ENCODE results near the gene SIX4. TPM values are rescaled to one million over a fixed set of nuclear protein-coding genes. Genes with fewer than 3 reads are reported as not detected.

SIX4 gene
- total and polyA plus RNA-seq, 9 of the 15 experiments (the other 6 are each of a cell fraction or from before 2014, with no cell fraction given): 0.77 to 8.6 (median 5.6) TPM

DNA sequence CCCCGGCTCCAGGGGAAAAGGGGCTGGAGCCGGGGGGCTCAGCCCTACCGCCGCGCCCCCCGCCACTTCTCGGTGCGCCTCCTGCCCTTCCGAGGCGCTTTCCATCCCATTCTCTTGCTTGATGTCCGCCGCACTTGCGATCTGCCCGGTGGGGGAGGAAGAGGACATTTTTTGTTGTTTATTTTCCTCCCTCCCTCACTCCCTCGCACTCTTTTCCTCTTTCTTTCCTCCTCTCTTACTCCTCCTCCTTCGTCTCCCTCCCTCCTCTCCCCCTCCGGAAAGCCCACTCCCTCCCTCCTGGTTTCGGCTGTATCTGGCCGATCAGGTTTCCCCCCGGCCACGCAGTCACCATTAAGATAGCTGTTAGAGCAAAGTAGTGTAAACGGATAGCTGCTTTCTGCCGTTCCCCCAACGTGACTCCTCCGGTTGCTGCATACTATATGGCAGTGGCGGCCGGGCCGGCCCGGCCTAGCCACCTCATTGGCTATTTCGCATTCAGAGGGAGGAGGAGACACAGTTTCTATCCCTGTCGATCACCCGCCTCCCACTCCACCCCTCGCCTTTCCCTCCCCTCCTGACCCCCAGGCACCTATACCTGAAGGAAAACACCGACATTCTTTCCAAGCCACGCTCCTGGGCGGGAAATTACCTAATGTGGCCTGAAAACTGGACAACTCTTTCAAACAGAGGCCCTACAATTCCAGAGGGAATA lies at the start of gene SIX4 (continued):
- no peak for TF ChIP-seq POLR2AphosphoS2 (IDR thresholded peaks at IDR 0.05; ENCODE audit: low read length)
- no peak for TF ChIP-seq ZNF444 (CRISPR knock-in tag; IDR thresholded peaks at IDR 0.05)
- no peak for TF ChIP-seq CBFA2T3 (IDR thresholded peaks at IDR 0.05)
- peak; percentile 50; the same call in 1 of the 2 replicates for TF ChIP-seq MIER1 (IDR thresholded peaks at IDR 0.05; ENCODE audit: low read depth)
- TF ChIP-seq SRF (CRISPR knock-in tag; IDR thresholded peaks at IDR 0.05): no peak
- peak; percentile 9; the same call in 1 of the 2 replicates for TF ChIP-seq HCFC1 (IDR thresholded peaks at IDR 0.05; ENCODE audit: low read depth, low read length)
- peak; percentile 47 to 64; a peak in 3 of 4 replicates for TF ChIP-seq FOXK2 (conservative IDR thresholded peaks at IDR 0.05 in 1 of 2, IDR thresholded peaks at IDR 0.05 in 1 of 2; ENCODE audit: low read depth in 2 of 2)
- peak; percentile 73 for TF ChIP-seq RBFOX2 (IDR thresholded peaks at IDR 0.05; ENCODE audit: low read depth, low read length)
- TF ChIP-seq, protein P1, sequence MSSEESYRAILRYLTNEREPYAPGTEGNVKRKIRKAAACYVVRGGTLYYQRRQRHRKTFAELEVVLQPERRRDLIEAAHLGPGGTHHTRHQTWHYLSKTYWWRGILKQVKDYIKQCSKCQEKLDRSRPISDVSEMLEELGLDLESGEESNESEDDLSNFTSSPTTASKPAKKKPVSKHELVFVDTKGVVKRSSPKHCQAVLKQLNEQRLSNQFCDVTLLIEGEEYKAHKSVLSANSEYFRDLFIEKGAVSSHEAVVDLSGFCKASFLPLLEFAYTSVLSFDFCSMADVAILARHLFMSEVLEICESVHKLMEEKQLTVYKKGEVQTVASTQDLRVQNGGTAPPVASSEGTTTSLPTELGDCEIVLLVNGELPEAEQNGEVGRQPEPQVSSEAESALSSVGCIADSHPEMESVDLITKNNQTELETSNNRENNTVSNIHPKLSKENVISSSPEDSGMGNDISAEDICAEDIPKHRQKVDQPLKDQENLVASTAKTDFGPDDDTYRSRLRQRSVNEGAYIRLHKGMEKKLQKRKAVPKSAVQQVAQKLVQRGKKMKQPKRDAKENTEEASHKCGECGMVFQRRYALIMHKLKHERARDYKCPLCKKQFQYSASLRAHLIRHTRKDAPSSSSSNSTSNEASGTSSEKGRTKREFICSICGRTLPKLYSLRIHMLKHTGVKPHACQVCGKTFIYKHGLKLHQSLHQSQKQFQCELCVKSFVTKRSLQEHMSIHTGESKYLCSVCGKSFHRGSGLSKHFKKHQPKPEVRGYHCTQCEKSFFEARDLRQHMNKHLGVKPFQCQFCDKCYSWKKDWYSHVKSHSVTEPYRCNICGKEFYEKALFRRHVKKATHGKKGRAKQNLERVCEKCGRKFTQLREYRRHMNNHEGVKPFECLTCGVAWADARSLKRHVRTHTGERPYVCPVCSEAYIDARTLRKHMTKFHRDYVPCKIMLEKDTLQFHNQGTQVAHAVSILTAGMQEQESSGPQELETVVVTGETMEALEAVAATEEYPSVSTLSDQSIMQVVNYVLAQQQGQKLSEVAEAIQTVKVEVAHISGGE (CRISPR knock-in tag; IDR thresholded peaks at IDR 0.05): peak in 1 of 3 experiments; percentile 76; a peak in 2 of 6 replicates
- TF ChIP-seq KHSRP (IDR thresholded peaks at IDR 0.05): no peak
- no peak for TF ChIP-seq SMAD4 (CRISPR knock-in tag; conservative IDR thresholded peaks at IDR 0.05)
- TF ChIP-seq U2AF1 (optimal IDR thresholded peaks at IDR 0.05; ENCODE audit: low read depth, low read length): no peak
- TF ChIP-seq TBP (optimal IDR thresholded peaks at IDR 0.05; ENCODE audit: low read depth, low read length): peak; percentile 85
- TF ChIP-seq GABPB1 (CRISPR knock-in tag; IDR thresholded peaks at IDR 0.05): no peak
- TF ChIP-seq, protein P2, sequence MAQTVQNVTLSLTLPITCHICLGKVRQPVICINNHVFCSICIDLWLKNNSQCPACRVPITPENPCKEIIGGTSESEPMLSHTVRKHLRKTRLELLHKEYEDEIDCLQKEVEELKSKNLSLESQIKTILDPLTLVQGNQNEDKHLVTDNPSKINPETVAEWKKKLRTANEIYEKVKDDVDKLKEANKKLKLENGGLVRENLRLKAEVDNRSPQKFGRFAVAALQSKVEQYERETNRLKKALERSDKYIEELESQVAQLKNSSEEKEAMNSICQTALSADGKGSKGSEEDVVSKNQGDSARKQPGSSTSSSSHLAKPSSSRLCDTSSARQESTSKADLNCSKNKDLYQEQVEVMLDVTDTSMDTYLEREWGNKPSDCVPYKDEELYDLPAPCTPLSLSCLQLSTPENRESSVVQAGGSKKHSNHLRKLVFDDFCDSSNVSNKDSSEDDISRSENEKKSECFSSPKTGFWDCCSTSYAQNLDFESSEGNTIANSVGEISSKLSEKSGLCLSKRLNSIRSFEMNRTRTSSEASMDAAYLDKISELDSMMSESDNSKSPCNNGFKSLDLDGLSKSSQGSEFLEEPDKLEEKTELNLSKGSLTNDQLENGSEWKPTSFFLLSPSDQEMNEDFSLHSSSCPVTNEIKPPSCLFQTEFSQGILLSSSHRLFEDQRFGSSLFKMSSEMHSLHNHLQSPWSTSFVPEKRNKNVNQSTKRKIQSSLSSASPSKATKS (CRISPR knock-in tag; IDR thresholded peaks at IDR 0.05): no peak
- TF ChIP-seq, protein P3, sequence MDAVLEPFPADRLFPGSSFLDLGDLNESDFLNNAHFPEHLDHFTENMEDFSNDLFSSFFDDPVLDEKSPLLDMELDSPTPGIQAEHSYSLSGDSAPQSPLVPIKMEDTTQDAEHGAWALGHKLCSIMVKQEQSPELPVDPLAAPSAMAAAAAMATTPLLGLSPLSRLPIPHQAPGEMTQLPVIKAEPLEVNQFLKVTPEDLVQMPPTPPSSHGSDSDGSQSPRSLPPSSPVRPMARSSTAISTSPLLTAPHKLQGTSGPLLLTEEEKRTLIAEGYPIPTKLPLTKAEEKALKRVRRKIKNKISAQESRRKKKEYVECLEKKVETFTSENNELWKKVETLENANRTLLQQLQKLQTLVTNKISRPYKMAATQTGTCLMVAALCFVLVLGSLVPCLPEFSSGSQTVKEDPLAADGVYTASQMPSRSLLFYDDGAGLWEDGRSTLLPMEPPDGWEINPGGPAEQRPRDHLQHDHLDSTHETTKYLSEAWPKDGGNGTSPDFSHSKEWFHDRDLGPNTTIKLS (IDR thresholded peaks at IDR 0.05; ENCODE audit: borderline replicate concordance, low read depth): no peak
- TF ChIP-seq NR2F6 (CRISPR knock-in tag; IDR thresholded peaks at IDR 0.05): no peak
- TF ChIP-seq EP400 (IDR thresholded peaks at IDR 0.05): peak; percentile 60; the same call in 1 of the 2 replicates

Data from K562 (cell line).